GM21717 (cell line): Measurements from ENCODE around the gene SDR39U1.

Experiments used
- ATAC-seq: cut with Tn5 transposase; IDR thresholded peaks from one replicate; pipeline ENCODE4 v1.9.1; 2021; ENCODE audit warnings: mild to moderate bottlenecking, moderate library complexity; ENCODE audit not compliant: unreplicated experiment

Gene SDR39U1

GRCh38 chr14:24443053-24443665 is 583 bp upstream of the SDR39U1 start:
- no peak for ATAC-seq

- ATAC-seq = no peak
These were observed 704 bp downstream of the SDR39U1 start for GRCh38 chr14:24441904-24442239.

- no peak for ATAC-seq
These were observed 1.1 kb downstream of the SDR39U1 start for GRCh38 chr14:24441485-24441884.

GRCh38 chr14:24440606-24441399 is 1.8 kb downstream of the SDR39U1 start:
- no peak for ATAC-seq

GRCh38 chr14:24439830-24440605 is 2.6 kb downstream of the SDR39U1 start:
- ATAC-seq = no peak

GRCh38 chr14:24439257-24439656 is 3.3 kb downstream of the SDR39U1 start:
- ATAC-seq = no peak

- no peak for ATAC-seq
These were observed 4.1 kb downstream of the SDR39U1 start for GRCh38 chr14:24438223-24439097.

GRCh38 chr14:24437736-24438067 is 4.9 kb downstream of the SDR39U1 start:
- ATAC-seq = no peak

- no peak for ATAC-seq
These were observed 5.4 kb downstream of the SDR39U1 start for GRCh38 chr14:24437020-24437735.

GRCh38 chr14:24436355-24437019 is 6.1 kb downstream of the SDR39U1 start:
- no peak for ATAC-seq

GRCh38 chr14:24435998-24436354 is 6.6 kb downstream of the SDR39U1 start:
- ATAC-seq = no peak

GRCh38 chr14:24435192-24435810 is 7.3 kb downstream of the SDR39U1 start:
- ATAC-seq = no peak

GRCh38 chr14:24434676-24435075 is 7.9 kb downstream of the SDR39U1 start:
- no peak for ATAC-seq

GRCh38 chr14:24434036-24434435 is 8.5 kb downstream of the SDR39U1 start:
- no peak for ATAC-seq

GRCh38 chr14:24432259-24433131 is 10.1 kb downstream of the SDR39U1 start:
- no peak for ATAC-seq

GRCh38 chr14:24431569-24432258 is 10.9 kb downstream of the SDR39U1 start:
- peak; percentile 55 for ATAC-seq

GRCh38 chr14:24430682-24431568 is 11.7 kb downstream of the SDR39U1 start:
- ATAC-seq = peak; percentile 47
